GM19467 (cell line): ENCODE data around the gene CHAC1.
"Not testable (repeated sequence)": the region's sequence is repeated elsewhere in the genome, so short reads cannot be mapped to it uniquely, and the experiment has no call there.

Experiments
- ATAC-seq: cut with Tn5 transposase; IDR thresholded peaks from one replicate; pipeline ENCODE4 v1.9.1; 2021; ENCODE audit warnings: mild to moderate bottlenecking, moderate library complexity; ENCODE audit not compliant: unreplicated experiment

The CHAC1 gene

GRCh38 chr15:40936709-40937666 is 16.3 kb upstream of the CHAC1 start:
- no peak for ATAC-seq

- no peak for ATAC-seq
Observed at GRCh38 chr15:40937762-40938535, 15.3 kb upstream of the CHAC1 start.

- no peak for ATAC-seq
Observed at GRCh38 chr15:40938536-40938870, 14.8 kb upstream of the CHAC1 start.

GRCh38 chr15:40940296-40940801 is 12.9 kb upstream of the CHAC1 start:
- ATAC-seq, result no peak

GRCh38 chr15:40941068-40941527 is 12.2 kb upstream of the CHAC1 start:
- no peak for ATAC-seq

- ATAC-seq, result peak; percentile 61
Observed at GRCh38 chr15:40941528-40942336, 11.5 kb upstream of the CHAC1 start.

GRCh38 chr15:40942337-40942854 is 10.9 kb upstream of the CHAC1 start:
- ATAC-seq, result no peak

GRCh38 chr15:40942878-40943277 is 10.4 kb upstream of the CHAC1 start:
- no peak for ATAC-seq

- no peak for ATAC-seq
Observed at GRCh38 chr15:40943764-40944365, 9.4 kb upstream of the CHAC1 start.

GRCh38 chr15:40944510-40945296 is 8.6 kb upstream of the CHAC1 start:
- ATAC-seq, result no peak

GRCh38 chr15:40948706-40949473 is 4.4 kb upstream of the CHAC1 start:
- no peak for ATAC-seq

GRCh38 chr15:40949756-40950207 is 3.5 kb upstream of the CHAC1 start:
- no peak for ATAC-seq

GRCh38 chr15:40951764-40952163 is 1.5 kb upstream of the CHAC1 start:
- no peak for ATAC-seq

GRCh38 chr15:40952301-40952900 is 870 bp upstream of the CHAC1 start:
- ATAC-seq, result peak; percentile 2

- no peak for ATAC-seq
Observed at GRCh38 chr15:40953713-40954074, 423 bp downstream of the CHAC1 start.

GRCh38 chr15:40954158-40954848 is 1.0 kb downstream of the CHAC1 start:
- not testable (repeated sequence) for ATAC-seq

GRCh38 chr15:40955141-40955903 is 2.1 kb downstream of the CHAC1 start:
- no peak for ATAC-seq
